ENCODE results near the gene HIP1R.

DNA sequence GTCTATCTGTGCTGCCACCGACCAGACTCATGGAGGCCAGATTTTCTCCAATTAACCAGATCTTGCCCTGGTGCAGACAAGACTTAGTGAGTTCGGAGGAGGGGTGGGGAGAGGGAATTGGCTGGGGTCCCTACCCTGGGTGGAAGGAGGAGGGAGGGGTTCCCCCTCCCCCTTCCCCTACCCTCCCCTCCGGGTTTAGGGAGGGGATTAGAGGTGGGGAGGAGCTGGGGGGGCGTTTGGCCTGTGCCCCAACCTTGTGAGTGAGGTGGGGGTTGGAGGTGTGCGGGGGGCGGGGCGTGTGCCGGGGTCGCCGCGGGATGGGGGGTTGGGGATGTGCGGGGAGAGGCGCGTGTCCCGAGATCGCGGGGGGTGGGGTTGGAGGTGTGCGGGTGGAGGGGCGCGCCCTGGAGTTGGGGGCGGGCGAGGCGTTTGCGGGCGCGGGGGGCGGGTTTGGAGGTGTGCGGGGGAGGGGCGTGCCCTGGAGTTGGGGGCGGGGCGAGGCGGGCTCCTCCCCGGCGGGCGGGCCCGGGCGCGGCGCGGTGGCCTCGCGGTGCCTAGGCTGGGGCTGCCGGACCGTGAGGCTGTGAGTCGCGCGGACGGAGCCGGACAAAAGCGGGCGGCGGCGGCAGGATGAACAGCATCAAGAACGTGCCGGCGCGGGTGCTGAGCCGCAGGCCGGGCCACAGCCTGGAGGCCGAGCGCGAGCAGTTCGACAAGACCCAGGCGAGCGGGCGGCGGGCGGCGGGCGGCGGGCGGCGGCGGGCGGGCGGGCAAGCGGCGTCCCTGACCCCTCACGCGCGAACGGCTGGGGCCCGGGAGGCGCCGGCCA is at the start of gene HIP1R:
- TF ChIP-seq, protein P1, sequence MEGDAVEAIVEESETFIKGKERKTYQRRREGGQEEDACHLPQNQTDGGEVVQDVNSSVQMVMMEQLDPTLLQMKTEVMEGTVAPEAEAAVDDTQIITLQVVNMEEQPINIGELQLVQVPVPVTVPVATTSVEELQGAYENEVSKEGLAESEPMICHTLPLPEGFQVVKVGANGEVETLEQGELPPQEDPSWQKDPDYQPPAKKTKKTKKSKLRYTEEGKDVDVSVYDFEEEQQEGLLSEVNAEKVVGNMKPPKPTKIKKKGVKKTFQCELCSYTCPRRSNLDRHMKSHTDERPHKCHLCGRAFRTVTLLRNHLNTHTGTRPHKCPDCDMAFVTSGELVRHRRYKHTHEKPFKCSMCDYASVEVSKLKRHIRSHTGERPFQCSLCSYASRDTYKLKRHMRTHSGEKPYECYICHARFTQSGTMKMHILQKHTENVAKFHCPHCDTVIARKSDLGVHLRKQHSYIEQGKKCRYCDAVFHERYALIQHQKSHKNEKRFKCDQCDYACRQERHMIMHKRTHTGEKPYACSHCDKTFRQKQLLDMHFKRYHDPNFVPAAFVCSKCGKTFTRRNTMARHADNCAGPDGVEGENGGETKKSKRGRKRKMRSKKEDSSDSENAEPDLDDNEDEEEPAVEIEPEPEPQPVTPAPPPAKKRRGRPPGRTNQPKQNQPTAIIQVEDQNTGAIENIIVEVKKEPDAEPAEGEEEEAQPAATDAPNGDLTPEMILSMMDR (IDR thresholded peaks at IDR 0.05; ENCODE audit: low read length): no peak
- TF ChIP-seq EZH2phosphoT487 (IDR thresholded peaks at IDR 0.05; ENCODE audit: low read length): no peak
